H1 (cell line): ENCODE measurements around the gene TDRD5. TPM values are rescaled to one million over a fixed set of nuclear protein-coding genes. Genes with fewer than 3 reads are reported as not detected.

Experiments used
- BCL11A ChIP-seq, 2 experiments: IDR thresholded peaks; one replicate each; pipeline ENCODE4 v1.6.1; 2011; ENCODE audit warnings: low read depth in 2 of 2, low read length in 2 of 2, mild to moderate bottlenecking in 2 of 2
- CBX8 ChIP-seq: fragments of 300-800, 300-1000 bp; sonication (generic); IDR thresholded peaks from 2 replicates; pipeline ENCODE4 v1.7.1; 2016; ENCODE audit warnings: low read depth, low read length, borderline replicate concordance
- CEBPB ChIP-seq: IDR thresholded peaks from 2 replicates; pipeline ENCODE4 v1.6.1; 2012; ENCODE audit warnings: low read depth, low read length
- GABPA ChIP-seq: IDR thresholded peaks from 2 replicates; pipeline ENCODE4 v1.6.1; 2011; ENCODE audit warnings: mild to moderate bottlenecking, low read length, moderate library complexity, borderline replicate concordance; ENCODE audit not compliant: insufficient read depth
- SIX5 ChIP-seq: IDR thresholded peaks from 2 replicates; pipeline ENCODE4 v1.6.1; 2011; ENCODE audit warnings: mild to moderate bottlenecking, low read depth, low read length
- SRF ChIP-seq: IDR thresholded peaks from 2 replicates; pipeline ENCODE4 v1.6.1; 2011; ENCODE audit warnings: mild to moderate bottlenecking, low read depth, low read length, moderate library complexity
- polyA plus RNA-seq, 7 experiments: library from polyadenylated mRNA; depleted of rRNA in 3 of 7; stranded (reverse) in 5 of 7; unstranded in 2 of 7; fragments of >200 nt in 5 of 7; fragments of 200-250 nt in 2 of 7; gene quantifications; 1 replicate in 5 of 7; 2 replicates in 1 of 7; 4 replicates in 1 of 7; pipeline versions ENCODE4 v1.2.1 to v1.2.3, GENCODE V29; 2011 to 2013; ENCODE audit warnings: missing spikeins in 2 of 7, mixed read lengths in 2 of 7
- total RNA-seq: library from RNA; stranded (reverse); fragmentation: NEBNext Ultra II Directional; extraction: Animal tissue kit (Norgen Biotek cat#: 25700); gene quantifications from 2 replicates; pipeline ENCODE4 v1.2.1, GENCODE V29; 2021

TDRD5 gene
- total and polyA plus RNA-seq, 2 of the 8 experiments (the other 6 are each of a cell fraction or from before 2014, with no cell fraction given): 0.53 to 1.4 TPM

- no peak for TF ChIP-seq BCL11A (IDR thresholded peaks at IDR 0.05; ENCODE audit: low read depth in 2 of 2, low read length in 2 of 2)
- no peak for TF ChIP-seq CBX8
- no peak for TF ChIP-seq SRF
- TF ChIP-seq SIX5: no peak
- no peak for TF ChIP-seq CEBPB
- TF ChIP-seq GABPA: no peak
Measured at GRCh38 chr1:179590671-179591070, 961 bp upstream of the TDRD5 start (continued).
